Lung microvascular endothelial cell (primary cell): ENCODE measurements around the gene NPIPA1. TPM values are rescaled to one million over a fixed set of nuclear protein-coding genes. Genes with fewer than 3 reads are reported as not detected.
"Not testable (repeated sequence)": the region's sequence is repeated elsewhere in the genome, so short reads cannot be mapped to it uniquely, and the experiment has no call there.

Experiments
- DNase-seq, 2 donors: peaks; one replicate each; pipeline versions ENCODE4 v3.0.0 to v3.0.0-alpha.2; 2010; ENCODE audit warnings: low read depth in 2 of 2
- total RNA-seq: library from RNA; depleted of rRNA; stranded (reverse); fragments of >200 nt; gene quantifications from 2 replicates; pipeline ENCODE4 v1.2.1, GENCODE V29; 2014

NPIPA1 gene
- total RNA-seq, 1 donor from 2014 or later: 29.4 TPM

GRCh38 chr16:14930246-14930645 lies 7.0 kb upstream of the NPIPA1 start:
- not testable (repeated sequence) for DNase-seq

- not testable (repeated sequence) for DNase-seq
Measured at GRCh38 chr16:14930971-14931370, 6.3 kb upstream of the NPIPA1 start.

DNA sequence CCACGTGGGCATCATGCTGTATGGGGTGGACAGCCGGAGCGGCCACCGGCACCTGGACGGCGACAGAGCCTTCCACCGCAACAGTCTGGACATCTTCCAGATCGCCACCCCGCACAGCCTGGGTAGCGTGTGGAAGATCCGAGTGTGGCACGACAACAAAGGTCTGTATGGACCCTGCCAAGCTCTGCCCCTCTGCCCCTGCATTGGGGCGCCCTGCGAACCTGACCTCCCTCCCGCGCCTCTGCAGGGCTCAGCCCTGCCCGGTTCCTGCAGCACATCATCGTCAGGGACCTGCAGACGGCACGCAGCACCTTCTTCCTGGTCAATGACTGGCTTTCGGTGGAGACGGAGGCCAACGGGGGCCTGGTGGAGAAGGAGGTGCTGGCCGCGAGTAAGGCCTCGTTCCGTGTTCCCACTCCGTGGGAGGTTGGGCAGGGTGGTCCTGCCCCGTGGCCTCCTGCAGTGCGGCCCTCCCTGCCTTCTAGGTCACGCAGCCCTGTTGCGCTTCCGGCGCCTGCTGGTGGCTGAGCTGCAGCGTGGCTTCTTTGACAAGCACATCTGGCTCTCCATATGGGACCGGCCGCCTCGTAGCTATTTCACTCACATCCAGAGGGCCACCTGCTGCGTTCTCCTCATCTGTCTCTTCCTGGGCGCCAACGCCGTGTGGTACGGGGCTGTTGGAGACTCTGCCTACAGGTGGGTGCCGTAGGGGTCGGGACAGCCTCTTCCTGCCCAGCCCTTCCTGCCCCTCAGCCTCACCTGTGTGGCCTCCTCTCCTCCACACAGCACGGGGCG lies 4.5 kb upstream of the NPIPA1 start:
- DNase-seq: not testable (repeated sequence)

DNA sequence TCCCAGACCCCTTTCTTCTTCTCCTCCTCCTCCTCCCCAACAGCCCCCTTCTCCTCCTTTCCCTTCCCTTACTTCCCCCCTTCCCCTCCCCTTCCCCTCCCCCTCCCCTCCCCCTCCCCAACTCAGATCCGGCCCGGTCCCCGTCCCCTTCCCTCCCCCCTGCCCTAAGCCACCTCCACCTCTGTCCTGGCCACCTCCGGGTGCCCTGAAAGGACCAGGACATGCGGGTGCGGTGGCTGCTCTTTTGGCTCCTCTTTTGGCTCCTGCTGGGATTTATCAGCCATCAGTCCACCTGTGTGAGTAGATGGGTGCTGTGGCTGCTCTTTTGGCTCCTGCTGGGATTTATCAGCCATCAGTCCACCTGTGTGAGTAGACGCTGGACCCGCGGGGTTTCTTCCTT lies 751 bp downstream of the NPIPA1 start:
- DNase-seq: not testable (repeated sequence)

DNA sequence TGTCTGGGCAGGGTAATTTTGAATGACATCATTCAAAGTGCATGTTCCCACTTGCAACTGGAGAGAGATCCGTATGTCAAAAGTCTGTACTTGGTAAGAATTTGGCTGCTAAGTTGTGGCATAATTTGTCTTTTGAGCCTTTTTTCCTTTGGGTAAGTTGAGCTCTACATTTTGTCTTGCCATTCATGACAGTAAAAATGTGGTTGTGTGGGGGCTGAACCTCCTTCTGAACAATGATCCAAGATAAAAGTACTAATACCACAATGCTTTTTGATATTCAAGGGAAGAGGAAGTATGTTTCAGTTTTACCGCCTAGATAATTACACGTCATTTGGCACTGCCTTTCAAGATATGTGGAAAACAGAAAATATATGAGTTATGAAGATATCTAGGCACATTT lies 5.4 kb downstream of the NPIPA1 start:
- DNase-seq: not testable (repeated sequence)

- no peak for DNase-seq
Measured at GRCh38 chr16:14955546-14956231, 18.4 kb downstream of the NPIPA1 start.

DNA sequence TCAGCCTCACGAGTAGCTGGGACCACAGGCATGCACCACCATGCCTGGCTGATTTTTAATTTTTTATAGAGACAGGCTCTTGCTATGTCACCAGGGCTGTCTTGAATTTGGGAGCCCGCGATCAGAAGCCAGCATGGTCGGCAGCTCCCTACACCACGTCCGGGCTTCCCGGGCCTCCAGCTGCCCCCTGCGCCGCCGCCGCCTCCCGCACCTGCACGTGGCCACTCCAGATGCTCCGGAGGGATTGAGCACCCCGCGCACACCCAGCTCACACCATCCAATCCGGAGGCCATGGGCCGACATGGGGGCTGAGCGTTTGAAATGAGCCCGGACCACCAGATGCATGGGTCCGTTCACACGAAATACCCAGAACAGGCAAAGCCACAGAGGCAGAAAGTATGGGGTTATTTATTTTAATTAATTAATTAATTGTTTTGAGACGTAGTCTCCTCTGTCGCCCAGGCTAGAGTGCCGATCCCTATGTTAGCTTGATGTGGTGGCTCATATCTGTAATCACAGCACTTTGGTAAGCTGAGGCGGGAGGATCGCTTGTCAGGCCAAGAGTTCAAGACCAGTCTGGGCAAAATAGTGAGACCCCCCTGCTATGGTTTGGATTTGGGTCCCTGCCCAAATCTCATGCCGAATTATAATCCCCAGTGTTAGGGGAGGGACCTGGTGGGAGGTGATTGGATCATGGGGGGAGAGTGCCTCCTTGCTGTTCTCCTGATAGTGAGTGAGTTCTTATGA lies 20.5 kb downstream of the NPIPA1 start:
- DNase-seq: no peak

GRCh38 chr16:14958323-14958600 lies 21.0 kb downstream of the NPIPA1 start:
- DNase-seq: no peak

- no peak for DNase-seq
Measured at GRCh38 chr16:14958970-14959369, 21.7 kb downstream of the NPIPA1 start.

DNA sequence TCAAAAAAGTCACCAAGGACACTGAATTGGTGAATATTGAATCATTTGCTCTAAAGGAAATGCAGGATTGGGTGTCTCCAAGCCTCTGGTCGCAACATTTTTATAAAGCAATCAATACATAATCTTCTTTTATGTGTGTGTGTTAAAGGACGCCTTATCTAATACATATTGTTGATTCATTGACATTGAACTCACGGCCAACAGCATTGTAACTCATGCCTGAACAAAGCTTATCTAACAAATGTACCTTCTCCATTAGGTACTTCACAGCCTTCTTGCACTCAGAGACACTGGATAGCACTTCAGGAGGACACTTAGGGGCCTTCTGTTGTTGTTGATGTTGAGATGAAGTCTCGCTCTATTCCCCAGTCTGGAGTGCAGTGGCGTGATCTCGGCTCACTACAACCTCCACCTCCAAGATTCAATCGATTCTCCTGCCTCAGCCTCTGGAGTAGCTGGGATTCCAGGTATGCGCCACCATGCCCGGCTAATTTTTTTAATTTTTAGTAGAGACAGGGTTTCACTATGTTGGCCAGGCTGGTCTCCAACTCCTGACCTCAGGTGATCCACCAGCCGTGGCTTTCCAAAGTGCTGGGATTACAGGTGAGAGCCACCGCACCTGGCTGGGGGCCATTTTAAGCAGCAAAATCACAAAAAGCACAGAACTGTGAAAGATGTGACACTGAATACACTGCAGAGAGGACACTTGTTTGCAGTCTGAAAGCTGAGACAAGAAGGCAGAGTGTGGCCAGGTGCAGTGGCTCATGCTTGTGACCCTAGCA lies 24.4 kb downstream of the NPIPA1 start:
- no peak for DNase-seq

DNA sequence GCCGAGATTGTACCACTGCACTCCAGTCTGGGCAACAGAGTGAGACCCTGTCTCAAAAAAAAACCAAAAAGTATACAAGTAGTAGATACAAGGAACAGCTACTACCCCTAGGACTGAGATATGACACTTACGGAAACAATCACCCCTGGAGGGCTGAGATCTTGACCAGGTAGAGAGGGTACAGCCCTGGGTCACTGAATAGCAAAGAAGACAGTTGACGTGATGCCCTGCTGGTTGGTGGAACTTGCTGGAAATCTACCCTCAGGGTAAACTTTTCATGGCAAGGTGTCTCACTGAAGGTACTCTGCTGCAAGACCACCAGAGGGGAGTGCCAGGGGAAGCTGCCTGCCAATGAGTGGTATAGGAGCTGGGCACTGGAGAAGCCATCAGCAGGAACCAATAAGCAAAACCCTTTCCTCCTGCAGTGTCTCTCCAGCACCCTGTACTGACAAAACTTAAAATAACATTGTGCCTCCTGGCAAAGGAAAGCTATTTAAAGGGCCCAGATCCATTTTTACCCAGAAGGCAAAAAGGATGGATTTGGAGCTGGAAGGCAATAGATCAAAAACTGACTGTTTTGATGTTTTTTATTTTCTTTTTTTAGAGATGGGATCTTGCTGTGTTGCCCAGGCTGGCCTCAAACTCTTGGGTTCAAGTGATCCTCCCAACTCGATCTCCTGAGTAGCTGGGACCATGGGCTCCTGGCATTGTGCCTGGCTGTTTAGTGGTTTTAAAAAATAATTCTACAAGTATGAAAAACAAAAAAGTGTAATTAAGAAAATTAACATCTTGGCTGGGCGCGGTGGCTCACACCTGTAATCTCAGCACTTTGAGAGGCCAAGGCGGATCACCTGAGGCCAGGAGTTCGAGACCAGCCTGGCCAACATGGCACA lies 26.3 kb downstream of the NPIPA1 start:
- DNase-seq: no peak

- no peak for DNase-seq
Measured at GRCh38 chr16:14965328-14965727, 28.1 kb downstream of the NPIPA1 start.

- not testable (repeated sequence) for DNase-seq
Measured at GRCh38 chr16:14969795-14970194, 32.6 kb downstream of the NPIPA1 start.

GRCh38 chr16:14971621-14972228 lies 34.5 kb downstream of the NPIPA1 start:
- DNase-seq: not testable (repeated sequence)

- not testable (repeated sequence) for DNase-seq
Measured at GRCh38 chr16:14973785-14974322, 36.6 kb downstream of the NPIPA1 start.

- DNase-seq: peak in 1 of 2 donors; percentile 51
Measured at GRCh38 chr16:14974331-14974655, 37.0 kb downstream of the NPIPA1 start.

- DNase-seq: peak; percentile 87 to 89
Measured at GRCh38 chr16:14974656-14975417, 37.6 kb downstream of the NPIPA1 start, which contains the start of gene PDXDC1. TSS of gene PDXDC1 (plus strand) at chr16:14975026. CDS start at chr16:14975200, 174 bp downstream.

DNA sequence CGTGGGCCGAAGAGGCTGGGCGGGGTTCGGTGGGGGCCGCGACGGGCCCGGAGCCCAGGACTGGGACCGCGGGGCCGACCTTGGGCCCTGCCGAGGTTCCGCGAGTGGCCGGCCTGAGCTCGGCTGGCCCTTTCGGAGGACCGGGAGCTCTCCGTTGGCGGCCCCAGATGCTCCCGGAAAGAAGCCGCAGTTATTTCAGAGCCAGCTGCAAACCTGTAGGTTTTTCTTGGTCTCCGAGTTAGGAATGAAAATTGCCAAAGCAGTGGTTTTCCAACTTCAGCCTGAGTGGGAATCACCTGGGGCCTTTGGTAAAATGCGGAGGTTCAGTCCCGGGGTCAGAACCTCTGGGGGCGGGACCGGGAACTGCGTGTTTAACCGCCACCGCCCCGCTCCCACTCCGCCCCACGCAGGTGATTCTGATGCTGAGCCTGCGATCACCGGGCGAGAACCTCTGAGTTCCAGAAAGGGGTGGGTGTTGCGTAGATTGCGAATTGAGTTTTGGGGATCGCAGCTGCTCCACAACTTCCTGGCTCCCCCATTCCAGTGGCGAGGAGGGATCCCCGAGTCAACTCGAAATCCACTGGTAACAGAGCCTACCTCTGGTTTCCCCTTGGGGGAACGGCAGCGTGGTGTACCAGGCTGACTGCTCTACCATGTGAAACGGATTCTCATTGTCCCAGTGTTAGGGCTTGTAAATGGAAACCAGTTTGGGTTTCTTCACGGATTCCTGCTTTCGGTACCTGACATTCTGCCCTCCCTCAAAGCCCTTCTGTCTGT lies 38.4 kb downstream of the NPIPA1 start:
- DNase-seq: peak; percentile 24 to 30
